Activated T-helper 1 cell treated with anti-CD3 and anti-CD28 coated beads, Interleukin-12 subunit alpha, Interleukin-12 subunit beta, Interleukin-2, Interleukin-4 antibody, amounts not matched to agents 30 ng/mL and 10 ng/mL and 1 ng/mL, durations not matched to agents 14 hours and 24 hours and 36 hours (primary cell): Measurements from ENCODE around the gene KRTAP13-2. TPM values are rescaled to one million over a fixed set of nuclear protein-coding genes. Genes with fewer than 3 reads are reported as not detected.

Source experiments
- DNase-seq: peaks from one replicate; pipeline ENCODE4 v3.0.0; 2021; ENCODE audit warnings: low spot score
- H3K27ac Mint-ChIP-seq: one replicate; pipeline ENCODE4 v1.8.0; 2021; ENCODE audit warnings: mild to moderate bottlenecking, mixed read lengths
- H3K27me3 Mint-ChIP-seq: one replicate; pipeline ENCODE4 v1.8.0; 2022; ENCODE audit warnings: mild to moderate bottlenecking, moderate library complexity, mixed read lengths; ENCODE audit not compliant: insufficient read depth
- H3K36me3 Mint-ChIP-seq: one replicate; pipeline ENCODE4 v1.8.0; 2021; ENCODE audit warnings: low read depth, mixed read lengths
- H3K4me1 Mint-ChIP-seq: one replicate; pipeline ENCODE4 v1.8.0; 2021; ENCODE audit warnings: low read depth, mixed read lengths
- H3K4me3 Mint-ChIP-seq: one replicate; pipeline ENCODE4 v1.8.0; 2021; ENCODE audit warnings: mild to moderate bottlenecking, moderate library complexity, mixed read lengths
- H3K9me3 Mint-ChIP-seq: one replicate; pipeline ENCODE4 v1.8.0; 2021; ENCODE audit warnings: mixed read lengths
- intact Hi-C: fragments of 100-400 bp; cut with micrococcal nuclease; formaldehyde crosslinking; loops from one replicate; pipeline ENCODE4 v1.15.1; 2024
- total RNA-seq: library from RNA; stranded (reverse); gene quantifications from 2 replicates; pipeline ENCODE4 v1.2.3, GENCODE V29; 2022

Gene KRTAP13-2
- not detected in 2 replicates for total RNA-seq

DNA sequence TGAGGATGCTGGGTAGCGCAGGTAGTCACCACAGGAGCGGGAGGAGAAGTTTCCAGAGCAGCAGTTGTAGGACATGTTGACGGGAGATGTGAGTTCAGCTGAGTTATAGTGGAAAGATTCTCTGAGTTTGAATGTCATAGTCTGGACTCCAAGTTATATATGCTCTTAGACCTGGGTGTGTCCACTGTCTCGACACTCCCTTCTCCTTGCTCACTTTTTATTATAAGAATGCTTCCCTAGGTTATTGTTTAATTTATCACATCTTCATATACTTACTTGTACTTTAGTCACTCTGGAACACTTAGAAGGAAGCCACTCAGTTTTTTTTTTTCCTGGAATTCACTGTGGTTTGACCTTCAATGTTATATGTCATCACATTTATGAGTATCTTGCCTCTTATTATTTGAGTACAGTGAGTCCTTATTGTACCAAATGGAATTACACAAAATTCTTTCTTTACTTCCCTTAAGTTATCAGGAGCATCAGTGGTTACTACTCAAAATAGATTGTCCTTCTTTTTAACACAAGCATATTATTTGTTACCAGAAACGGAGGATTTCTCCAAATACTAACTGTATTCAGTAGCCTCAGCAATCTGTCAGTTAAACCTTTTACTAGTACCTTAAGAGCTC, at the start of gene KRTAP13-2:
KRTAP13-2 (minus strand) TSS at position 133 of the 632 bp plus-strand sequence; CDS start at position 75, 58 bp downstream.
- Mint-ChIP-seq H3K4me1 (no peaks in the 10 kb centered on the region), H3K27me3 (no peaks in the 10 kb centered on the region), H3K9me3 (no peaks in the 10 kb centered on the region), H3K4me3 (no peak within 1 kb of the TSS), H3K36me3 (no peaks in the 10 kb centered on the region), H3K27ac (no peak within 1 kb of the TSS)
- DNase-seq: no peak
- intact Hi-C loops: no loop called here

GRCh38 chr21:30415993-30416392, 43.9 kb upstream of the KRTAP13-2 start:
- no peaks in the 10 kb centered on the region for H3K9me3 Mint-ChIP-seq
- H3K27ac Mint-ChIP-seq: no peak overlapping the region
- intact Hi-C loops: no loop called here
- H3K36me3 Mint-ChIP-seq: no peaks in the 10 kb centered on the region
- H3K27me3 Mint-ChIP-seq: no peaks in the 10 kb centered on the region
- no peak for DNase-seq
- H3K4me3 Mint-ChIP-seq: no peak overlapping the region
- H3K4me1 Mint-ChIP-seq: no peaks in the 10 kb centered on the region

DNA sequence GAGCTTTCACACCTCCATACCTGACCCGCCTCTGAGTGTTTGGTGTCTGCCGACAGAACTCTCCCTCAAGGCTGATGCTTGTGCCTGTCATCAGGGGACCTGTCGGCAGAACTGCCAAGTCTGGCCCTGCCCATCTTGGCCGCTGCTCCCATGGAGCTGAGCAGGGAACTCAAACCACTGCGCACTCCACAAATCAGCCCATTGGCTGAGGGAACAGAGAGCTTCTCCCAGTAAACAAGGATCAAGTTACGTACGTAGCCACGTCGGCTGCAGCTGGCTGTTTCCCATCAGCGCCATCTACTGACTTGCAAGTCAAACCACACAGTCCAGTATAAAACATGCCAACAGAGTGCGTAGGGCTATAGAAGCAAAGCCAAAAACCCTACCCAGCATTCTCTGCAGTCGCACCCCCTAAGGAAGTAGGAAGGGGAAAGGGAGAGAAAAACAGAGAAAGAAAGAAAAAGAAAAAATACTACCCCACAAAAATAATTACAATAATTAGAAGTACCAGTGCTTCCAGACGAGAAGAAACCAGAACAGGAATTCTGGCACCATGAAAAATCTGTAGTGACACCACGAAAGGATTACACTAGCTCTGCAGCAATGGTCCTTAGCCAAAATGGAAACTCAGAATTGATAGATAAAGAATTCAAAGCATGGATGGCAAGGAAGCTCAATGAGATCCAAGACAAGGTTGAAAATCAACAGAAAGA, 36.9 kb upstream of the KRTAP13-2 start:
- intact Hi-C loops: no loop called here
- no peaks in the 10 kb centered on the region for H3K4me1 Mint-ChIP-seq
- H3K4me3 Mint-ChIP-seq: peak overlapping the region; percentile 47
- no peaks in the 10 kb centered on the region for H3K9me3 Mint-ChIP-seq
- peak; percentile 2 for DNase-seq
- H3K27ac Mint-ChIP-seq: no peak overlapping the region
- H3K27me3 Mint-ChIP-seq: peaks cover 4% of the 10 kb centered on the region
- H3K36me3 Mint-ChIP-seq: no peaks in the 10 kb centered on the region

DNA sequence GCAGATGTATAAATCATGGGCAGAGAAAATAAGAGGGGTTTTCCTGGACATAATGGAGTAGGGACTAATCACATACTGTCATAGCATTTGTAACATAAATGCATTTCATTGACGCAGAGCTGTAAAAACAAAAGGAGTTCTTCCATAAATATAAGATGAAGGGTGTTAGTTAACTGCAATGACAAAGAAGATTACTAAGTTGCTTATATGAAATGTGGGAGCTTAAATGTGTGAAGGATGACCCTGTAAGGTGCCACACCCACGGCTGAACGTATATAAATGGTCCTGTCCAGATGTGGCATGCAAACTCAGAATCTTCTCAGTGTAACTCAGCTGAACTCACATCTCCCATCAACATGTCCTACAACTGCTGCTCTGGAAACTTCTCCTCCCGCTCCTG, 23.7 kb upstream of the KRTAP13-2 start, which contains the start of gene KRTAP13-1:
KRTAP13-1 (plus strand) TSS at position 301 of the 400 bp plus-strand sequence; CDS start at position 357, 56 bp downstream.
- Mint-ChIP-seq H3K9me3 (no peaks in the 10 kb centered on the region), H3K36me3 (no peaks in the 10 kb centered on the region), H3K4me3 (no peak within 1 kb of the TSS), H3K27ac (no peak within 1 kb of the TSS), H3K4me1 (no peaks in the 10 kb centered on the region), H3K27me3 (peaks cover 2% of the 10 kb centered on the region)
- intact Hi-C loops: no loop called here
- DNase-seq: no peak

GRCh38 chr21:30391492-30392025, 19.5 kb upstream of the KRTAP13-2 start:
- intact Hi-C loops: no loop called here
- Mint-ChIP-seq H3K4me1 (no peaks in the 10 kb centered on the region), H3K36me3 (no peaks in the 10 kb centered on the region), H3K27ac (no peak overlapping the region), H3K4me3 (no peak overlapping the region), H3K9me3 (no peaks in the 10 kb centered on the region), H3K27me3 (no peaks in the 10 kb centered on the region)
- no peak for DNase-seq

GRCh38 chr21:30382201-30382600, 10.1 kb upstream of the KRTAP13-2 start:
- Mint-ChIP-seq H3K9me3 (no peaks in the 10 kb centered on the region), H3K27ac (no peak overlapping the region), H3K4me3 (no peak overlapping the region), H3K4me1 (no peaks in the 10 kb centered on the region), H3K27me3 (no peaks in the 10 kb centered on the region), H3K36me3 (no peaks in the 10 kb centered on the region)
- intact Hi-C loops: no loop called here
- no peak for DNase-seq

GRCh38 chr21:30355906-30356305, 16.2 kb downstream of the KRTAP13-2 start:
- H3K4me1 Mint-ChIP-seq: no peaks in the 10 kb centered on the region
- H3K27ac Mint-ChIP-seq: no peak overlapping the region
- H3K4me3 Mint-ChIP-seq: no peak overlapping the region
- H3K36me3 Mint-ChIP-seq: no peaks in the 10 kb centered on the region
- H3K9me3 Mint-ChIP-seq: no peaks in the 10 kb centered on the region
- intact Hi-C loops: no loop called here
- H3K27me3 Mint-ChIP-seq: no peaks in the 10 kb centered on the region
- no peak for DNase-seq

- intact Hi-C loops: no loop called here
- H3K4me3 Mint-ChIP-seq: no peak overlapping the region
- DNase-seq: no peak
- no peaks in the 10 kb centered on the region for H3K36me3 Mint-ChIP-seq
- H3K9me3 Mint-ChIP-seq: no peaks in the 10 kb centered on the region
- H3K27ac Mint-ChIP-seq: no peak overlapping the region
- H3K4me1 Mint-ChIP-seq: no peaks in the 10 kb centered on the region
- no peaks in the 10 kb centered on the region for H3K27me3 Mint-ChIP-seq
Measured at GRCh38 chr21:30354308-30355005, 17.6 kb downstream of the KRTAP13-2 start.

DNA sequence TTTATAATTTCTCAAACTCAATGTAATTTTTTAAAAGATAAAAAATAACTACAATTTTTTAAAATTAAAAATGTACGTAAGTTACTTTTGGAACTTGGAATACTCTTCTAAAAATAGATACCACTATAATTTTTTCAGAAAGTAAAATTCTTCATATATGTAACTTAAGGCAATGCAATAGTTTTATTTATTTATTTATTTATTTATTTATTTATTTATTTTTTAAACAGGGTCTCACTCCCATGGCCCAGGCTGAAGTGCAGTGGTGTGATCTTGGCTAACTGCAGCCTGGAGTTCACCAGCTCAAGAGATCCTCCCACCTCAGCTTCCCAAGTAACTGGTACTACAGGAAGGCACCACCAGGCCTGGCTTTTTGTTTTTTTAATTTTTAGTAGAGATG, 20.5 kb downstream of the KRTAP13-2 start:
- intact Hi-C loops: no loop called here

DNA sequence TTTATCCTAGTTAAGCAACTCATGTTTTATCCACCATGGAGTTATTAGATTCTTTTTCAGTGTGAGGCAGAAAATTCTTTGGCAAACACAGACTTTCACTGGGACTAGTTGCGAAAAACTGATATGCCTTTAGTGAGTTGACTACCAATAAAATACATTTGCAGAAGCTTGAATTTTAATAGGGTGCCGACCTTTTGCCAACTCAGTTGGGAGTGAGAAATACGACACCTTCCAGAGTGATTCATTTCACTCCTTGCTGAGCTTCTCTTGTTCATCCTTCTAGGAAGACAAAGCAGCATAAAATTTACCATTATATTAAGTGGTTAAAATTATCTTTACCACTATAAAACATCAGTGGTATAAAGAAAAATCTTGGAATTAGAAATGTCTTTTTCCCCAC, 22.5 kb downstream of the KRTAP13-2 start:
- no peaks in the 10 kb centered on the region for H3K4me1 Mint-ChIP-seq
- no peak overlapping the region for H3K4me3 Mint-ChIP-seq
- no peaks in the 10 kb centered on the region for H3K27me3 Mint-ChIP-seq
- DNase-seq: no peak
- no peaks in the 10 kb centered on the region for H3K36me3 Mint-ChIP-seq
- intact Hi-C loops: no loop called here
- H3K9me3 Mint-ChIP-seq: no peaks in the 10 kb centered on the region
- no peak overlapping the region for H3K27ac Mint-ChIP-seq

More for the DNA sequence above, 20.5 kb downstream of the KRTAP13-2 start:
- DNase-seq: no peak
- no peaks in the 10 kb centered on the region for H3K27me3 Mint-ChIP-seq
- H3K4me3 Mint-ChIP-seq: no peak overlapping the region
- H3K36me3 Mint-ChIP-seq: no peaks in the 10 kb centered on the region
- H3K27ac Mint-ChIP-seq: no peak overlapping the region
- no peaks in the 10 kb centered on the region for H3K9me3 Mint-ChIP-seq
- H3K4me1 Mint-ChIP-seq: no peaks in the 10 kb centered on the region

DNA sequence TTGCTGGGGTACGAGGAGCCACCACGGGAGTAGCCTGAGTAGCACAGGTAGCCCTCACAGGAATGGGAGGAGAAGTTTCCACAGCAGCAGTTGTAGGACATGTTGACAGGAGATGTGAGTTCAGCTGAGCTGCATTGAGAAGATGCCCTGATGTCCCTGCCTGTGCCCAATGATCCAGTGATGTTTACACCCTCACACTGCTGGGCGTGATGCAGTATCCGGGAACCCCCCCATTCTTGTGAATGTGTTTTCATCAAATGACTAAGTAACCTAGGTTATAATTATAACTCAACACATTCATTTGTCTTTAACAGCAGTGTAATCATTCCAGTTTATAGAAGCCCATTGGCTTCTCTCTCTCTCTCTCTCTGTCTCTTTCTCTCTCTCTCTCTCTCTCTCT, 23.6 kb downstream of the KRTAP13-2 start, which contains the start of gene KRTAP23-1:
KRTAP23-1 (minus strand) TSS at position 101 of the 400 bp plus-strand sequence; CDS start at position 101, 0 bp downstream.
- H3K36me3 Mint-ChIP-seq: no peaks in the 10 kb centered on the region
- H3K4me1 Mint-ChIP-seq: no peaks in the 10 kb centered on the region
- H3K27me3 Mint-ChIP-seq: no peaks in the 10 kb centered on the region
- H3K4me3 Mint-ChIP-seq: no peak within 1 kb of the TSS
- peak within 1 kb of the TSS; percentile 19 for H3K27ac Mint-ChIP-seq
- DNase-seq: no peak
- no peaks in the 10 kb centered on the region for H3K9me3 Mint-ChIP-seq
- intact Hi-C loops: no loop called here

GRCh38 chr21:30345014-30345413, 27.1 kb downstream of the KRTAP13-2 start:
- Mint-ChIP-seq H3K27ac (no peak overlapping the region), H3K4me1 (no peaks in the 10 kb centered on the region)
- intact Hi-C loops: no loop called here

More at GRCh38 chr21:30345014-30345413, 27.1 kb downstream of the KRTAP13-2 start:
- Mint-ChIP-seq H3K9me3 (no peaks in the 10 kb centered on the region), H3K4me3 (no peak overlapping the region), H3K27me3 (no peaks in the 10 kb centered on the region), H3K36me3 (no peaks in the 10 kb centered on the region)
- no peak for DNase-seq
